Endodermal cell (in vitro differentiated cells): ENCODE measurements around the gene TMEM19. TPM values are rescaled to one million over a fixed set of nuclear protein-coding genes. Genes with fewer than 3 reads are reported as not detected.

Source experiments
- DNase-seq: peaks from one replicate; pipeline ENCODE4 v3.0.0-alpha.2; 2017
- H3K27ac ChIP-seq: 2 replicates; pipeline ENCODE4 v1.5.1; 2013; ENCODE audit warnings: mild to moderate bottlenecking, low read depth, low read length, moderate library complexity
- H3K27me3 ChIP-seq: 2 replicates; pipeline ENCODE4 v1.6.1; 2013; ENCODE audit warnings: mild to moderate bottlenecking, low read length, moderate library complexity; ENCODE audit not compliant: insufficient read depth, control insufficient read depth, poor library complexity, severe bottlenecking
- H3K36me3 ChIP-seq: 2 replicates; pipeline ENCODE4 v1.7.0; 2013; ENCODE audit warnings: mild to moderate bottlenecking, low read length, moderate library complexity; ENCODE audit not compliant: control insufficient read depth, insufficient read depth
- H3K4me1 ChIP-seq: one replicate; pipeline ENCODE4 v1.7.0; 2013; ENCODE audit warnings: low read length; ENCODE audit not compliant: control insufficient read depth, insufficient read depth
- H3K4me3 ChIP-seq: 2 replicates; pipeline ENCODE4 v1.5.1; 2013; ENCODE audit warnings: mild to moderate bottlenecking, low read length, moderate library complexity
- H3K9ac ChIP-seq: 2 replicates; pipeline ENCODE4 v1.6.1; 2013; ENCODE audit warnings: mild to moderate bottlenecking, low read length, moderate library complexity; ENCODE audit not compliant: poor library complexity, severe bottlenecking; ENCODE audit errors: extremely low read depth
- H3K9me3 ChIP-seq: 2 replicates; pipeline ENCODE4 v1.6.1; 2013; ENCODE audit warnings: mild to moderate bottlenecking, low read length, moderate library complexity; ENCODE audit not compliant: control insufficient read depth
- H3K27ac Mint-ChIP-seq: 2 replicates; pipeline ENCODE4 v1.8.0; 2020; ENCODE audit warnings: mixed read lengths
- H3K27me3 Mint-ChIP-seq: 2 replicates; pipeline ENCODE4 v1.8.0; 2021; ENCODE audit warnings: mild to moderate bottlenecking, mixed read lengths; ENCODE audit not compliant: insufficient read depth
- H3K36me3 Mint-ChIP-seq: 2 replicates; pipeline ENCODE4 v1.8.0; 2020; ENCODE audit warnings: low read depth, mixed read lengths
- H3K4me1 Mint-ChIP-seq: 2 replicates; pipeline ENCODE4 v1.8.0; 2020; ENCODE audit warnings: mixed read lengths
- H3K4me3 Mint-ChIP-seq: 2 replicates; pipeline ENCODE4 v1.8.0; 2020; ENCODE audit warnings: mild to moderate bottlenecking, moderate library complexity, mixed read lengths
- H3K9me3 Mint-ChIP-seq: 2 replicates; pipeline ENCODE4 v1.8.0; 2020; ENCODE audit warnings: mild to moderate bottlenecking, mixed read lengths
- CTCF ChIP-seq: fragments of 200-600 bp; sonication (generic); conservative IDR thresholded peaks from 2 replicates; pipeline ENCODE4 v1.5.0; 2021; ENCODE audit warnings: antibody characterized with exemption, mild to moderate bottlenecking
- WGBS, 2 experiments: methylation state at CpG; one replicate each; pipeline versions ENCODE4 v1.1.5 to v1.1.7; 2013; ENCODE audit warnings: missing lambda C conversion rate in 2 of 2, mixed read lengths in 1 of 2; ENCODE audit not compliant: insufficient coverage in 1 of 2, insufficient read length in 1 of 2; 5-methylcytosine and 5-hydroxymethylcytosine counted together
- total RNA-seq, 2 donors: library from RNA; stranded (reverse); fragmentation: NEBNext Ultra II Directional in 1 of 2; extraction: Animal tissue kit (Norgen Biotek cat#: 25700) in 1 of 2; gene quantifications; 2 replicates in 1 of 2; 3 replicates in 1 of 2; pipeline ENCODE4 v1.2.1, GENCODE V29; 2021

Gene TMEM19
- total RNA-seq, 2 donors from 2014 or later, result 12.7 to 15.9 TPM

GRCh38 chr12:71642264-71642663, 43.6 kb upstream of the TMEM19 start:
- Mint-ChIP-seq H3K36me3 (peaks cover 68% of the 10 kb centered on the region), H3K27ac (no peak overlapping the region), H3K4me3 (no peak overlapping the region)

GRCh38 chr12:71645268-71645667, 40.6 kb upstream of the TMEM19 start:
- H3K9me3 ChIP-seq, result peaks cover under 1% of the 10 kb centered on the region
- H3K27me3 Mint-ChIP-seq, result no peaks in the 10 kb centered on the region
- peaks cover 92% of the 10 kb centered on the region for H3K36me3 ChIP-seq
- H3K4me3 ChIP-seq, result no peak overlapping the region
- no peak overlapping the region for H3K9ac ChIP-seq
- no peak overlapping the region for H3K27ac Mint-ChIP-seq
- WGBS, 2 experiments, result 90 to 95% methylated on average over 3 of the region's 3 CpGs
- no peak overlapping the region for H3K27ac ChIP-seq
- no peak for DNase-seq
- H3K36me3 Mint-ChIP-seq, result peaks cover 68% of the 10 kb centered on the region
- no peak overlapping the region for H3K4me3 Mint-ChIP-seq
- no peak for TF ChIP-seq CTCF
- peaks cover 12% of the 10 kb centered on the region for H3K4me1 Mint-ChIP-seq
- no peaks in the 10 kb centered on the region for H3K27me3 ChIP-seq
- peaks cover 6% of the 10 kb centered on the region for H3K4me1 ChIP-seq
- no peaks in the 10 kb centered on the region for H3K9me3 Mint-ChIP-seq

More at GRCh38 chr12:71642264-71642663, 43.6 kb upstream of the TMEM19 start:
- Histone ChIP-seq H3K36me3 (peaks cover 93% of the 10 kb centered on the region), H3K9ac (no peak overlapping the region), H3K4me1 (peaks cover 6% of the 10 kb centered on the region), H3K27ac (no peak overlapping the region), H3K4me3 (peak overlapping the region; percentile 8), H3K27me3 (no peaks in the 10 kb centered on the region), H3K9me3 (no peaks in the 10 kb centered on the region)
- no peak for TF ChIP-seq CTCF
- peaks cover 17% of the 10 kb centered on the region for H3K4me1 Mint-ChIP-seq
- H3K9me3 Mint-ChIP-seq, result no peaks in the 10 kb centered on the region
- DNase-seq, result no peak
- WGBS, 2 experiments, result 46 to 71% methylated on average over 1 to 2 of the region's 2 CpGs
- no peaks in the 10 kb centered on the region for H3K27me3 Mint-ChIP-seq

DNA sequence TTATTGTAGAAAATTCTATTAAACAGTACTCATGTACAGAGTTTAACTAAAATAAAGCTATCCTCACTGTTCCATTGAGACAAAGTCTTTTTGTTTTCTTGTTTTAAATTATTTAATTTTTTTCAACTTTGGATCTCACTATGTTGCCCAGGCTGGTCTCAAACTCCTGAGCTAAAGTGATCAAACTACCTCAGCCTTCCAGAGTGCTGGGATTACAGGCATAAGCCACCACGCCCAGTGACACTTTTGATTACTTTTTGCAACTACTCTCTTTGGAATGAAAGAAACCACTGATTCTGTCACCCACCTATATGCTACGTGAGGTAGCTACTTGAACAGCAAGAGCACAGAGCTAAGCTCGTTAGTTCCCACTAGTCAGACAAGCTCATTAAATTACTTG, 39.4 kb upstream of the TMEM19 start:
- H3K27me3 Mint-ChIP-seq, result no peaks in the 10 kb centered on the region
- no peaks in the 10 kb centered on the region for H3K9me3 Mint-ChIP-seq
- Histone ChIP-seq H3K9ac (no peak overlapping the region), H3K9me3 (peaks cover 6% of the 10 kb centered on the region), H3K27me3 (no peaks in the 10 kb centered on the region), H3K36me3 (peaks cover 92% of the 10 kb centered on the region), H3K4me1 (peaks cover 2% of the 10 kb centered on the region), H3K4me3 (no peak overlapping the region), H3K27ac (no peak overlapping the region)
- no peak overlapping the region for H3K27ac Mint-ChIP-seq
- no peak for DNase-seq
- H3K4me3 Mint-ChIP-seq, result no peak overlapping the region
- H3K36me3 Mint-ChIP-seq, result peaks cover 62% of the 10 kb centered on the region
- 97 to 100% methylated on average over 3 of the region's 3 CpGs for WGBS, 2 experiments
- no peak for TF ChIP-seq CTCF
- H3K4me1 Mint-ChIP-seq, result peaks cover 10% of the 10 kb centered on the region
